ENCODE results near the gene NR1I2. TPM values are rescaled to one million over a fixed set of nuclear protein-coding genes. Genes with fewer than 3 reads are reported as not detected.

Gene NR1I2
- total RNA-seq, 6 experiments from 2014 or later, result not detected

- DNase-seq, result no peak
- no peak for TF ChIP-seq CTCF (IDR thresholded peaks at IDR 0.05)
- Mint-ChIP-seq H3K4me1 (ENCODE audit: low read depth) (peaks cover 5% of the 10 kb centered on the region; the same call in 1 of the 2 replicates), H3K27ac (no peak overlapping the region), H3K4me3 (peak overlapping the region; percentile 84), H3K9me3 (no peaks in the 10 kb centered on the region), H3K27me3 (ENCODE audit: insufficient read depth) (peaks cover 41% of the 10 kb centered on the region), H3K36me3 (ENCODE audit: low read depth) (no peaks in the 10 kb centered on the region)
Observed at GRCh38 chr3:119809249-119810017, 27.5 kb downstream of the NR1I2 start.

DNA sequence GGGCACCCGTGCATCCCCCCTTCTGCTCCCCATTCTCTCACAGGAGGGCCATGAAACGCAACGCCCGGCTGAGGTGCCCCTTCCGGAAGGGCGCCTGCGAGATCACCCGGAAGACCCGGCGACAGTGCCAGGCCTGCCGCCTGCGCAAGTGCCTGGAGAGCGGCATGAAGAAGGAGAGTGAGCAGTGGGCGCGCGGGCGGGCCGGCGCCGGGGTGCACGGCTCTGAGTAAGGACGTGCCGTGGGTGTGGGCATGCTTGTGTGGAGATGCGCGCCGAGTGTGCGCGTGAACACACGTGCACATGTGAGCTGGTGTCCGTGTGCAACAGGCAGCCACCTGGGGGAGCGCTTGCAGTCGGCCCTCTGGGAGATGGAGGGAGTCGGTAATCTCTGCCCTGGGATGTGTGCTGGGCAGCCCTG lies 28.1 kb downstream of the NR1I2 start:
- TF ChIP-seq CTCF (IDR thresholded peaks at IDR 0.05), result peak; percentile 57; the same call in 1 of the 2 replicates
- Mint-ChIP-seq H3K36me3 (ENCODE audit: low read depth) (no peaks in the 10 kb centered on the region), H3K27me3 (ENCODE audit: insufficient read depth) (peaks cover 45% of the 10 kb centered on the region), H3K9me3 (no peaks in the 10 kb centered on the region), H3K4me1 (ENCODE audit: low read depth) (peaks cover 5% of the 10 kb centered on the region; the same call in 1 of the 2 replicates), H3K27ac (no peak overlapping the region), H3K4me3 (peak overlapping the region; percentile 84)
- DNase-seq, result no peak

DNA sequence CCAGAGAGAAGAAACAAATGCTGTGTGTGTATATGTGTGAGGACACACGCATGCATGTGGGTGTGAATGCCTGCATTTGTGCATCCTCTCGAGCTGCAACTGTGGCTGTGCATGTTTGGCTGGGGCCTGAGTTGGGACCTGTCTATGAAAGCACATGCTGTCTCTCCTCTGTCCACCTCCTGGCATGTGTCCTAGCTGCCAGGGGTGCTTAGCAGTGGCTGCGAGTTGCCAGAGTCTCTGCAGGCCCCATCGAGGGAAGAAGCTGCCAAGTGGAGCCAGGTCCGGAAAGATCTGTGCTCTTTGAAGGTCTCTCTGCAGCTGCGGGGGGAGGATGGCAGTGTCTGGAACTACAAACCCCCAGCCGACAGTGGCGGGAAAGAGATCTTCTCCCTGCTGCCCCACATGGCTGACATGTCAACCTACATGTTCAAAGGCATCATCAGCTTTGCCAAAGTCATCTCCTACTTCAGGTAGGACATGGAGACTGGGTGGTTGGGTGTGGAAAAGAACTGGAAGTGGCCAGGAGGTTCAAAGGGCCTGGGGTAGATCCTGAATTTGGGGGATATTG lies 30.7 kb downstream of the NR1I2 start:
- H3K27me3 Mint-ChIP-seq (ENCODE audit: insufficient read depth), result peaks cover 40% of the 10 kb centered on the region

DNA sequence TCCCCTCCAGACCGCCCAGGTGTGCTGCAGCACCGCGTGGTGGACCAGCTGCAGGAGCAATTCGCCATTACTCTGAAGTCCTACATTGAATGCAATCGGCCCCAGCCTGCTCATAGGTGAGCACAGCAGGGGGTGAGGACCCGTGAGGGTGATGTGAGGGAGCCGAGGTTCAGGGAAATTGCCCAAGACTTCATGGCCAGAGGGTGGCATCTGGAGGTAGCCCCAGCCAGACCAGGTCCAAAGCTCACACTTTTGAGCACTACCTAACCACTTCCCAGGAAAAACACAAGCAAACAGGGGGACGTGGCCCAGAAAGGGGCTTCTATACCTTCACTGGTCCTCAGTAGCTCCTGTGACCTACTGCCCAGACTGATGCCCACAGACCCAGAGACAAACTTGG lies 33.8 kb downstream of the NR1I2 start:
- no peak for DNase-seq
- peaks cover 5% of the 10 kb centered on the region; the same call in 1 of the 2 replicates for H3K4me1 Mint-ChIP-seq (ENCODE audit: low read depth)
- no peak for TF ChIP-seq CTCF (IDR thresholded peaks at IDR 0.05)
- peaks cover 36% of the 10 kb centered on the region for H3K27me3 Mint-ChIP-seq (ENCODE audit: insufficient read depth)
- H3K4me3 Mint-ChIP-seq, result no peak overlapping the region
- no peaks in the 10 kb centered on the region for H3K36me3 Mint-ChIP-seq (ENCODE audit: low read depth)
- no peak overlapping the region for H3K27ac Mint-ChIP-seq
- no peaks in the 10 kb centered on the region for H3K9me3 Mint-ChIP-seq

More for the DNA sequence above, 30.7 kb downstream of the NR1I2 start:
- no peak for DNase-seq
- peaks cover 5% of the 10 kb centered on the region; the same call in 1 of the 2 replicates for H3K4me1 Mint-ChIP-seq (ENCODE audit: low read depth)
- H3K36me3 Mint-ChIP-seq (ENCODE audit: low read depth), result no peaks in the 10 kb centered on the region
- no peak overlapping the region for H3K4me3 Mint-ChIP-seq
- TF ChIP-seq CTCF (IDR thresholded peaks at IDR 0.05), result no peak
- no peak overlapping the region for H3K27ac Mint-ChIP-seq
- H3K9me3 Mint-ChIP-seq, result no peaks in the 10 kb centered on the region

DNA sequence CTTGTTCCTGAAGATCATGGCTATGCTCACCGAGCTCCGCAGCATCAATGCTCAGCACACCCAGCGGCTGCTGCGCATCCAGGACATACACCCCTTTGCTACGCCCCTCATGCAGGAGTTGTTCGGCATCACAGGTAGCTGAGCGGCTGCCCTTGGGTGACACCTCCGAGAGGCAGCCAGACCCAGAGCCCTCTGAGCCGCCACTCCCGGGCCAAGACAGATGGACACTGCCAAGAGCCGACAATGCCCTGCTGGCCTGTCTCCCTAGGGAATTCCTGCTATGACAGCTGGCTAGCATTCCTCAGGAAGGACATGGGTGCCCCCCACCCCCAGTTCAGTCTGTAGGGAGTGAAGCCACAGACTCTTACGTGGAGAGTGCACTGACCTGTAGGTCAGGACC lies 35.2 kb downstream of the NR1I2 start:
- peaks cover 29% of the 10 kb centered on the region for H3K27me3 Mint-ChIP-seq (ENCODE audit: insufficient read depth)
- no peak overlapping the region for H3K4me3 Mint-ChIP-seq
- no peaks in the 10 kb centered on the region for H3K36me3 Mint-ChIP-seq (ENCODE audit: low read depth)
- no peak for DNase-seq
- H3K27ac Mint-ChIP-seq, result no peak overlapping the region
- no peaks in the 10 kb centered on the region for H3K9me3 Mint-ChIP-seq
- H3K4me1 Mint-ChIP-seq (ENCODE audit: low read depth), result peaks cover 5% of the 10 kb centered on the region; the same call in 1 of the 2 replicates
- no peak for TF ChIP-seq CTCF (IDR thresholded peaks at IDR 0.05)

Data from HFFc6 (cell line).